Transverse colon (tissue), 4 donors: ENCODE measurements around the gene ADAM23. TPM values are rescaled to one million over a fixed set of nuclear protein-coding genes. Genes with fewer than 3 reads are reported as not detected.

Source experiments
- DNase-seq: peaks from one replicate; pipeline ENCODE4 v3.0.0-alpha.2; 2019
- H3K27ac ChIP-seq, 4 donors: fragments of 200-600 bp; sonication (generic); 2 replicates each; pipeline ENCODE4 v1.5.1; 2016 to 2018; ENCODE audit warnings: inconsistent platforms in 4 of 4
- H3K27me3 ChIP-seq: fragments of 200-600 bp; sonication (generic); 2 replicates; pipeline ENCODE4 v1.5.1; 2017; ENCODE audit warnings: inconsistent platforms
- H3K36me3 ChIP-seq, 4 donors: fragments of 200-600 bp; sonication (generic); 2 replicates each; pipeline ENCODE4 v1.5.1; 2017 to 2019; ENCODE audit warnings: inconsistent platforms in 4 of 4
- H3K4me1 ChIP-seq, 4 donors: fragments of 200-600 bp; sonication (generic); 2 replicates each; pipeline ENCODE4 v1.5.1; 2017 to 2020; ENCODE audit warnings: inconsistent platforms in 4 of 4
- H3K4me3 ChIP-seq, 4 donors: fragments of 200-600 bp; sonication (generic); 1 replicate in 1 of 4; 2 replicates in 3 of 4; pipeline versions ENCODE4 v1.5.1 to v1.6.1; 2017 to 2019; ENCODE audit warnings: inconsistent platforms in 4 of 4
- H3K9me3 ChIP-seq, 2 donors: fragments of 200-600 bp; sonication (generic); 2 replicates each; pipeline ENCODE4 v1.5.1; 2017 to 2019; ENCODE audit warnings: inconsistent platforms in 2 of 2
- CTCF ChIP-seq, 5 experiments: fragments of 200-600 bp in 3 of 5; fragments of 450-650 bp in 2 of 5; sonication (generic) in 3 of 5; IDR thresholded peaks; 1 replicate in 2 of 5; 2 replicates in 3 of 5; pipeline ENCODE4 v1.5.1; 2016 to 2017; ENCODE audit warnings: antibody characterized with exemption in 5 of 5, inconsistent platforms in 3 of 5, mild to moderate bottlenecking in 2 of 5, moderate library complexity in 1 of 5
- EP300 ChIP-seq: sonication (generic); formaldehyde crosslinking; IDR thresholded peaks from one replicate; pipeline ENCODE4 v1.6.1; 2017; ENCODE audit warnings: antibody characterized with exemption, low read depth
- POLR2A ChIP-seq: fragments of 450-650 bp; IDR thresholded peaks from one replicate; pipeline ENCODE4 v1.6.1; 2016; ENCODE audit warnings: antibody characterized with exemption, mild to moderate bottlenecking, moderate library complexity
- POLR2AphosphoS5 ChIP-seq, 3 donors: sonication (generic); formaldehyde crosslinking; IDR thresholded peaks; one replicate each; pipeline ENCODE4 v1.6.1; 2016; ENCODE audit warnings: antibody characterized with exemption in 3 of 3
- WGBS, 2 donors: methylation state at CpG; one replicate each; pipeline ENCODE4 v1.1.5; 2018; ENCODE audit warnings: low coverage in 1 of 2; 5-methylcytosine and 5-hydroxymethylcytosine counted together
- in situ Hi-C, 4 donors: fragments of 200-750 bp; cut with MboI; loops; one replicate each; pipeline versions ENCODE4 v1.15.0 to v1.15.1; 2017; ENCODE audit warnings: low sequenced_read_pairs in 3 of 4, low pct_ligation_motif_present in 1 of 4, low pct_unique_long_range_greater_than_20kb in 1 of 4
- intact Hi-C: fragments of 100-400 bp; cut with DNase I; formaldehyde crosslinking; loops from one replicate; pipeline ENCODE4 v1.15.1; 2023; ENCODE audit warnings: low total_unique reads
- total RNA-seq, 4 donors: library from RNA; depleted of rRNA; stranded (reverse); fragments of >200 nt; gene quantifications; one replicate each; pipeline ENCODE4 v1.1.0, GENCODE V29; 2016

Gene ADAM23
- total RNA-seq, 4 donors from 2014 or later = 1.2 to 4.5 (median 2.2) TPM; not detected in 1

GRCh38 chr2:206530727-206531126 lies 87.4 kb downstream of the ADAM23 start:
- H3K9me3 ChIP-seq = no peaks in the 10 kb centered on the region
- intact Hi-C loops (no loop called here), in situ Hi-C loops (no loop called here)
- no peaks in the 10 kb centered on the region for H3K27me3 ChIP-seq
- no peak overlapping the region for H3K4me3 ChIP-seq
- TF ChIP-seq POLR2A = no peak
- TF ChIP-seq POLR2AphosphoS5 (IDR thresholded peaks at IDR 0.05) = no peak
- TF ChIP-seq EP300 = no peak
- no peak for TF ChIP-seq CTCF (IDR thresholded peaks at IDR 0.05)
- H3K4me1 ChIP-seq = no peaks in the 10 kb centered on the region
- no peak for DNase-seq
- H3K36me3 ChIP-seq = no peaks in the 10 kb centered on the region
- no peak overlapping the region for H3K27ac ChIP-seq
- 79 to 87% methylated on average over 7 to 11 of the region's 11 CpGs for WGBS, 2 donors

GRCh38 chr2:206531996-206532543 lies 88.7 kb downstream of the ADAM23 start:
- intact Hi-C loops (no loop called here), in situ Hi-C loops (no loop called here)
- TF ChIP-seq CTCF (IDR thresholded peaks at IDR 0.05) = no peak
- TF ChIP-seq POLR2A = no peak
- no peak for TF ChIP-seq EP300
- TF ChIP-seq POLR2AphosphoS5 (IDR thresholded peaks at IDR 0.05) = no peak
- Histone ChIP-seq H3K9me3 (no peaks in the 10 kb centered on the region), H3K36me3 (no peaks in the 10 kb centered on the region), H3K4me3 (no peak overlapping the region), H3K27ac (no peak overlapping the region), H3K4me1 (no peaks in the 10 kb centered on the region), H3K27me3 (no peaks in the 10 kb centered on the region)
- DNase-seq = no peak
- WGBS, 2 donors = 52 to 63% methylated on average over 3 of the region's 3 CpGs

- H3K36me3 ChIP-seq = no peaks in the 10 kb centered on the region
- intact Hi-C loops (no loop called here), in situ Hi-C loops (no loop called here)
- no peaks in the 10 kb centered on the region for H3K9me3 ChIP-seq
- DNase-seq = no peak
- no peaks in the 10 kb centered on the region for H3K4me1 ChIP-seq
- H3K27me3 ChIP-seq = no peaks in the 10 kb centered on the region
- no peak overlapping the region for H3K27ac ChIP-seq
- no peak for TF ChIP-seq POLR2A
- no peak for TF ChIP-seq EP300
- TF ChIP-seq POLR2AphosphoS5 (IDR thresholded peaks at IDR 0.05) = no peak
- no peak for TF ChIP-seq CTCF (IDR thresholded peaks at IDR 0.05)
- 62 to 89% methylated on average over 1 of the region's 1 CpG for whole genome bisulfite sequencing, 2 donors
- H3K4me3 ChIP-seq = no peak overlapping the region
Measured at GRCh38 chr2:206533977-206534376, 90.6 kb downstream of the ADAM23 start.

- in situ Hi-C loops = no loop called here
- no peaks in the 10 kb centered on the region for H3K4me1 ChIP-seq
- H3K27ac ChIP-seq = no peak overlapping the region
- H3K9me3 ChIP-seq = no peaks in the 10 kb centered on the region
- DNase-seq = no peak
- no peaks in the 10 kb centered on the region for H3K27me3 ChIP-seq
- 70 to 87% methylated on average over 4 of the region's 4 CpGs for WGBS, 2 donors
- H3K36me3 ChIP-seq = no peaks in the 10 kb centered on the region
- intact Hi-C loops = no loop called here
- H3K4me3 ChIP-seq = no peak overlapping the region
- no peak for TF ChIP-seq EP300
- no peak for TF ChIP-seq POLR2A
- no peak for TF ChIP-seq POLR2AphosphoS5 (IDR thresholded peaks at IDR 0.05)
- TF ChIP-seq CTCF (IDR thresholded peaks at IDR 0.05) = no peak
Measured at GRCh38 chr2:206535260-206535986, 92.1 kb downstream of the ADAM23 start.
